EH (cell line): ENCODE results near the gene ZBTB4.

Experiments
- DNase-seq: peaks from one replicate; pipeline ENCODE4 v3.0.0-alpha.2; 2015; ENCODE audit warnings: low read depth

ZBTB4 gene

GRCh38 chr17:7440834-7441195 lies 38.6 kb downstream of the ZBTB4 start:
- peak; percentile 23 for DNase-seq

- DNase-seq = peak; percentile 48
These were observed 39.2 kb downstream of the ZBTB4 start for GRCh38 chr17:7440113-7440833.

GRCh38 chr17:7439462-7440112 lies 39.8 kb downstream of the ZBTB4 start, which contains the start of gene FGF11:
Gene FGF11 (plus strand): TSS chr17:7439512. CDS start chr17:7439621, 109 bp downstream.
- DNase-seq = no peak

GRCh38 chr17:7438656-7439460 lies 40.6 kb downstream of the ZBTB4 start:
- no peak for DNase-seq

- no peak for DNase-seq
These were observed 41.3 kb downstream of the ZBTB4 start for GRCh38 chr17:7437950-7438614.

- DNase-seq = no peak
These were observed 42.0 kb downstream of the ZBTB4 start for GRCh38 chr17:7437369-7437863.

GRCh38 chr17:7436556-7437368 lies 42.7 kb downstream of the ZBTB4 start:
- peak; percentile 79 for DNase-seq

- peak; percentile 28 for DNase-seq
These were observed 43.5 kb downstream of the ZBTB4 start for GRCh38 chr17:7435676-7436555.

GRCh38 chr17:7432296-7432695 lies 47.1 kb downstream of the ZBTB4 start:
- DNase-seq = no peak

- DNase-seq = peak; percentile 61
These were observed 48.2 kb downstream of the ZBTB4 start for GRCh38 chr17:7431231-7431630.

GRCh38 chr17:7429722-7430121 lies 49.7 kb downstream of the ZBTB4 start:
- DNase-seq = no peak

- no peak for DNase-seq
These were observed 50.9 kb downstream of the ZBTB4 start, which contains the start of gene SPEM3 for GRCh38 chr17:7428557-7428956. Gene SPEM3 (plus strand): TSS chr17:7428857. CDS start chr17:7428903, 46 bp downstream.

- no peak for DNase-seq
These were observed 51.9 kb downstream of the ZBTB4 start for GRCh38 chr17:7427549-7427948.

GRCh38 chr17:7426896-7427489 lies 52.4 kb downstream of the ZBTB4 start:
- no peak for DNase-seq

GRCh38 chr17:7426203-7426863 lies 53.1 kb downstream of the ZBTB4 start:
- no peak for DNase-seq

- no peak for DNase-seq
These were observed 53.7 kb downstream of the ZBTB4 start for GRCh38 chr17:7425756-7426155.

GRCh38 chr17:7425316-7425715 lies 54.1 kb downstream of the ZBTB4 start, which contains the start of gene SPEM2:
Gene SPEM2 (plus strand): TSS chr17:7425616. CDS start chr17:7425689, 73 bp downstream.
- DNase-seq = no peak

GRCh38 chr17:7423679-7424078 lies 55.8 kb downstream of the ZBTB4 start:
- no peak for DNase-seq

- DNase-seq = no peak
These were observed 58.2 kb downstream of the ZBTB4 start for GRCh38 chr17:7421186-7421585.
